GM15510 (cell line): ENCODE results near the gene SCAANT1.

ENCODE experiments used
- POLR2A ChIP-seq: IDR thresholded peaks from 3 replicates; pipeline ENCODE4 v1.6.1; 2011; ENCODE audit warnings: borderline replicate concordance; ENCODE audit not compliant: insufficient read length; ENCODE audit errors: extremely low read depth

SCAANT1 gene

DNA sequence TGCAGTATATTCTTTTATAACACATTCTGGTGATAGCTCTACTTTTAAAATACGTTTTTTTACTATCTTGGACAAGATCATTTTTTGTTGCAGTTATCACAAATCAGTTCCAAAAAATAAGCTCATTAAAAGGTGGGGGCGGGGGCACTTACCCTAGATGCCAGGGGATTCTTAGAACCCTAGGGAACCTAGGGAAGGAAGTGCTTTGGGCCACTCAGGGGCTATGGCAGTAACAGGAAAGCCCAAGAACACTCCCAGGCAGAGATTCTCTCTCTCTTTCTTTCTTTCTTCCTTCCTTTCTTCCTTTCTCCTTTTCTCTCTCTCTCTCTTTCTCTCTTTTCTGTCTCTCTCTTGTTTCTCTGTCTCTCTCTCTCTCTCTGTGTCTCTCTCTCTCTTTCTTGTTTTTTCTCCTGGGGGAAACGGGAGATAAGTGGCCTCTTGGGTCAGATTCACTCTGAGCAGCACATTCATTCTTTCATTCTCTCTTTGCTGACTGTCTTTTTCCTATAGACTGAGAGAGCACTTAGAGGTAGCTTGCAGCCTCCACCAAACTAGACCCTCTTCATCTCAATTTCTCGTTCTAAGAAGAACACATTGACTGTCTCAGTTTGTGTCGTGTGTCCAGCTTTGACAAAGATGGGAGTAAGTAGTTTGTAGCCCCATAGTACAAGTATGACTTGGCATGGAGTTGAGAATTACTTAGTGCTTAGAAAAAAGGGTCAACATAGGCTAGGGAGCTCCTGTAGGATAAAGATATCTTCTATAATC, 16.6 kb downstream of the SCAANT1 start:
- TF ChIP-seq POLR2A = no peak

DNA sequence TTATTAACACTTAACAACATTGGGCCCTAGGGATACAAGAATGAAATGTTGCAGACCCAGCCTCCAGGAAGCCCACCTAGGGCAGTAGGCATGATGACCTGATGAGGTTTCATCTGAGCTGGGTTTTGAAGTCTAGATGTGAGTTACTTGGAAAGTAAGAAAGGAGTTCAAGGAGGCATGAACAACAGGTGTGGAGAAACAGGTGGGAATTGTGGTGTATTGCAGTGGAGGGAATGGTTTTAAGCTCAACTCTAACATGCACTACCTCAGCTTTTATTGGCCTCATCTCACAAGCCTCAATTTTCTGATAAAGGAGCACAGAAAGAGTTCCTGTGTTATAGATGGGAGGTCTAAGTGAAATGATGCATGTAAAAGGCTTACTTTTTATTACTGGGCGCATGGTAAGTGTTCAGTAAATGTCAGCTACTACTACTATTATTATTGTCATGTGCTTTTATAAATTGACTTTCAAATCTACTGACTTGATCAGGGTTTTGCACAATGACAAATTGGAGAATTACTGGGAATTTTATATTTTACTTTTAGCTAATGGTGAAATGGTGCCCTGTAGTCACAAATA, 19.3 kb downstream of the SCAANT1 start:
- TF ChIP-seq POLR2A = no peak

DNA sequence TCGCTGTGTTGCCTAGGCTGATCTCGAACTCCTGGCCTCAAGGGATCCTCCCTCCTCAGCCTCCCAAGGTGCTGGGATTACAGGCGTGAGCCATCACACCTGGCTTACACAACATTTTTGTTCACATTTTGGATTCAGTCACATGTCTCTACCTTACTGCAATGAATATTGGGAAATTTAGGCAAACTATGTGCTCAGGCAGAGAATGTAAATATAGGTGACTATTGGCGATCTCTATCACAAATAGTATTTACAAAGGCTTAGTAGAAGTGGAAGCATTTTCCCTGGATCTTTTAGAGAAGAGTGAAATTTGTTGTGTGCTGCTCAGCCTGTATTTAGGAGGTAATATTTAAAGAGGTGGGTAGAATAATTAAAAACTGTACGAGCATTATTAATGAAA, 20.7 kb downstream of the SCAANT1 start:
- TF ChIP-seq POLR2A = no peak

DNA sequence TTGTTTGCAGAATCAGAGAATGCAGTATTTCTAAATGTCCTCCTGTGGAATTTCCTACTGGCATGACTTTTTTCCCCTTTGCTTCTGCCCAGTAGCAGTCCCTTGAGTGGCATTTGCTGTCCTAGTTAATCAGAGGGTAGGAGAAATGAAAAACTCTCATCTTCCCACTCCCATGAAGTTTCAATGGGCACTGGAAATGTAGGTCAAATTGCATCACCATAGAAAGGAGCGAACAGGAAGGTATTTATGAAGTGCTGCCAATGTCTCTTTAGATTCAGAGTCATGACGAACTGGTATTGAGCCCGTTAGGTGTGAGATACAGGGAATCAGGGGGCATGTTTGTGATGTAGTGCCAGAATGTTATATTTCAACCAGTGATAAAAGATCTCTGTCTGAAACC, 25.3 kb downstream of the SCAANT1 start:
- no peak for TF ChIP-seq POLR2A

DNA sequence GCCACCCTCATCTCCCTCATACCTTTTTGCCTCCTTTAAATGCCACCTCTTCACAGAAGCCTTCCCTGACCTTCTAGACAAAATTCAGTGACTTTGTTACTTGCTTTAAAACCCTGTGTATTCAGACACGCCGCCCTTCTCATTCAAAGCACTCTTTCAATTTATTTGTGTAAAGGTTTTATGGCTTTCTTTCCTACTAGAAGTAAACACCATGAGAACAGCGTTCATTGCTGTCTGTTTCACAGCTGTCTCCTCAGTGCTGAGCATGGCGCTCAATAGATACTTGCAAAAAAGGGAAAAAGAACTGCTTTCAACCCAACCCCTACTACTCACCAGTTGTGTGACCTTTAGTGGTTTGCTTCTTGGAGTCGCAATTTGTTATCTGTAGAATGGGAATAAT, 31.5 kb downstream of the SCAANT1 start:
- TF ChIP-seq POLR2A = no peak

DNA sequence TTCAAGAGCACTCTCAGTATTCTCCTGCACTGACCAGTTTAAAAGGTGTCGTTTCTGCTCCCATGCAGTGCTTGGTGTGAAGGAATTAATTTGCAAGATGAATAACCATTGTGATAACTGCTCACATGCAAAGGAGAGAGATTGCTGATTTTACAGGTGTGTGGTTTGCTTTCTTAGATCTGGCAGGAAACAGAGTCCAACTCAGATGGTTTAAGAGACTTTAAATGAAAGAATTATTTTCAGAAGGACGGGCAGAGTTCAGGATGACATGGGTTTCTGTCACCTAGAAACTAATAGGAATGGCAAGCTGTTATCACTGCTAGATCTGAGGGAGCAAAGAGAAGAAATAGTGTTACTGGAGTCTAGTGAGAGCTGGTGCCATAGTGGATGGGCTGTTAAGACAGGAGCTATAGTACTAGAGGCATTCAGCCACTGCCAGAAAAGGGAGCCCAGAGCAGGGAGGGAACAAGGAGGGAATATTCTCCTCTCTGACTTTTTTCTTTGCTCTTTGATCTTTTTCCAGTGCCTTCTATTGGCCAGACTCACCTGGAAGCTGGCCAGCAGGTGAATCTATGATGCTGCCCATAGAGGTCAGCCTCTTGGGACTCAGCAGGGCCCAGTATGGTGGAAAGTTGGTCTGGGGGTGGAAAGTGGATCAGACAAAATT, 33.7 kb downstream of the SCAANT1 start:
- no peak for TF ChIP-seq POLR2A

DNA sequence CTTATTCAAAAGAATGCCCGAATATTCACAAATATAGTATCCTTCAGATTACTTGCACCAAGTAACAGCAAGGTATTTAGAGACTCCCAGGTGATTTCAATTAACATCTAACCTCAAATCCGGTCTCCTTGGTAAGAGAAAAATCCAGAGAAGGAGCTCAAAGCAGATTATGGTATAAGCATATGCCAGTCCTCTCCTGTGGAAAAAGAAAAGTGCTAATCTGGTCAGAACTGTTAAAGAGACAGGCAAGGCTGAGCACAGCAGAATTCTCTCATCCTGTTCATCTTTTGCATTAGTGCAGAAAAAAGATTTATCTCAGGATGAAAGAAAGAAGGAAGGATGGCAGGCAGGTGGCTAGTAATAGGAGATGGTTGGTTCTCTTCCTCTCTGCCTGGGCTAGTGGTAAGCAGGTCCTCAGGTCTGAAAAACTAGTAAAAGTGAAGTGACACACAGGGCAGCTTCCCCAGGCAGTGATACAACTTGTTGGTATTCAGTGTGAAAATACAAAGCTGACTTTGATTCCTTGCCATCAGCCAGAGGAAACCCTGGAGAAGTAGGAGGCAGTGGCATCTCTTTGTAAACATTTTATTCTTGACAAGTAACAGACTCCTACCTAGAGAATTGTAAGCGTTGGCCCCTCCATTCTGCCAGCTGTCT, 34.3 kb downstream of the SCAANT1 start:
- no peak for TF ChIP-seq POLR2A

DNA sequence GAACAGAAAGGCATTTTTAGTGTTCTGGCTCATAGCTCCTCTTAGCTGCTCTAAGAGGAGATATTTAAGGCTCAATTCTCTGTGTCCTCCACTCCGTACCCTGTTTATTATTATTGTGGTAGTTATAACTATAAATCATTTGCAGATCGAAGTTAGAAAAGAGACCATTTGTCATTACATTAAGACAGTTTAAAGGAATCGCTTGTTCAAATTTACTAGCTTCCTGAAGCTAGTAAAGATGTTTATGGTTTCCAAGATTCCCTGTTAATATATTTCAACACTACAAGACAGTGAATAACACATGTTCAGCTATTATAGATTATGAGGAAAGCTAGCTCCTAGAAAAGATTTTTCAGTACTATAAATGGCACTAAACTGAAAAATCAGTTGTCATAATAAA, 35.9 kb downstream of the SCAANT1 start:
- TF ChIP-seq POLR2A = no peak

DNA sequence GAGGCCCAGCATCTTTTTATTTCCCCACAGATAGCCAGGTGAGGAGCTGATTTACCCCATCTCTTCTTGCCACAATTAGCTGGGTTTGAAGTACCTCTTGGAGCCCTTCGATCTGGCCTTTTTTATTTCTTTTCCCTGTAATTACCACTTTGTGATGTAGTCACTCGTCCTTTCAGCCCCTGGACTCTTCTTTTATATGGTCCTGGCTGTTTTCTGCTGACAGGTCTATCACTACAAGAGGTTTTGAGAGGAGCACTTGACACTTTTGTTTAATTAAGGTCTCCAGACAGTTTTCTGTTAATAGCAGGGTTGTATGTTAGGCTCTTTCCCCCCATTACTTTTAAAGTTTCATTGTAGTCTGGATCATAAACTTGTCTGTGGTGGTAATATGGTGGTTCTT, 36.7 kb downstream of the SCAANT1 start:
- TF ChIP-seq POLR2A = no peak

DNA sequence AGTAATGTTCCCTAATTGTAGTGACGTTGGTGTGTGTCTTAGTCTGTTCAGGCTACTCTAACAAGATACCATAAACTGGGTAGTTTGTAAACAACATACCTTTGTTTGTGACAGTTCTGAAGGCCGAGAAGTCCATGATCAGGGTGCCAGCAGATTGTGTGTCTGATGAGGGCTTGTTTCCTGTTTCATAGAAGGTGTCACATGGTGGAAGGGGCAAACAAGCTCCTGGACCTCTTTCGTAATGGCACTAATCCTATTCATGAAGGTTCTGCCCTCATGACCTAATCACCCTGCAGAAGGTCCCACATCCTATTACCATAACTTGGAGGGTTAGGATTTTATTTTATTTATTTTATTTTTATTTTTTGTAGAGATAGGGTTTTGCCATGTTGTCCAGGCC, 37.4 kb downstream of the SCAANT1 start:
- no peak for TF ChIP-seq POLR2A

DNA sequence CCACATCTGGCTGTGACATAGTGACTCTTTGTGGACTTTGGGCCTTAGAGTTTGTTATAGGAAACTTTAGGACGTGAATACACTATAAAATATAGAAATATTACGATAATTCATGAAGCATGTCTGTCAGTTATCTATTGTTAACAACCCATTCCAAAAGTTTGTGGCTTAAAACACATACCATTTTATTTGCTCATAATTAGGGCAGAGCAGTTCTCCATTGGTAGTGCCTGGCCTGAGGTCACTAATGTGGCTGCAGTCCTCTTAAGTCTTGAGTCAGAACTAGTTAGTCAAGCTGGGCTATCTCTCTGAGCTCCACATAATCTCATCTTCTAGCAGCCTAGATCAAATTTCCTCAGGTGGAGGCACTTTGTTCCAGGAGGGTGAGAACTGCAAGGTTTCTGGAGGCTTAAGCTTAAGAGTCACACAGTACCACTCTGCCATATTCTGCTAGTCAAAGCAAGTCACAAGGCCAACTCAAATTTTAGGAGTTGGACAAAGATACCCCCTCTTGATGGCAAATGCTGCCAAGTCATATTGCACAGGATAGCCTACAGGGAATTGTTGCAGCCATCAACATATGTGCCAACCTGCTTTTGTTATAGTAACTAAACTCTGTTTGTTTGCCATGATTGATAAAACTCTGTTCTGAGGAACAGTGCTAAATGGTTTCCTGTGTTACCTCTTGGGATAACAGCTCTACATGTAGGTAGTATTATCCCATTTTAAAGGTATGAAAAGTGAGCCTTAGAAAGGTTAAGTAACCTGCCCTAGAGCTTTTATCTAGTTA, 39.9 kb downstream of the SCAANT1 start:
- no peak for TF ChIP-seq POLR2A

DNA sequence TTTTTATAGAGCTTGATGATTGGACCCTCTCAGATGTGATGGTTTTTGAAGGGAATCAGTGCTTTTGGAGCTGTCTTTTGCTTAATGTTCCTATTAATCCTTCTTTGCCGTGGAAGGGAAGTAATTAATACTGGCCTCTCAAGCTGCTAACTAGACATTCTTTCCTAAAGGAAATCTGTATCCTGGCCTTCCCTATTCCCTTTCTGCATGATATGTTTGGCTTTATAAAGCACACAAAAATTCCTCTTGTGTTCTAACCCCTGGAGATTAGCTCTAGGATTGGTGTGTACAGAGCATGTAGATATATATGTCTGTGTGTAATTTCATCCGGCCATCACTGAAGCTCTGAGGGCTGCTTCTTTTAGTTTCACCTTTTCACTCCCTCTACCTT, 41.6 kb downstream of the SCAANT1 start:
- TF ChIP-seq POLR2A = no peak

DNA sequence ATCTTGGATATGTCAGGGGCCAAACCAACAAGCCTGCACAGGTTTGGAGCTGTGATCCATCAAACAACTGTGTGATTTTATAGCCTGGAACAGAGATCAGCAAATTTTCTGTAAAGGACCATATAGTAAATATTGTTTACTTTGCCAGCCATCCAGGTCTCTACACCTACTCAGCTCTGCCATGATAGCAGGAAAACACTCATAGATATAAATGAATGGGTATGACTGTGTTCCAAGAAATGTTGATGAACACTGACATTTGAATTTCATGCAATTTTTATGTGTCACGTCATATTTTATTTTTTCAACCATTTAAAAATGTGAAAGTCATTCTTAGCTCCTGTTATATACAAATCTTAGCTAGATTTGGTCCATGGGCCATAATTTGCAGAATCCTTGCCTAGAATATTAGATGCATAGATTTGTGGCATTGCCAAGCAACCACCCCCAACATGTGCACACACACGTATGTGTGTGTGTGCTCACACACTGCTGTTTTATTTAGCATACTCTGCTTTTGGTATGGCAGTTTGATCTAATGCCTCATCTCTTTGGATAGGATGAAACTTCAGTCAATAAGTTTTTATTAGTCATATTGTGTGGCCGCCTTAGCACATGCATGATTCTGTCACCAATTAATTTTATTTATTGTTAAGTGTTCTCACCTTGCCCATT, 42.1 kb downstream of the SCAANT1 start:
- TF ChIP-seq POLR2A = no peak

DNA sequence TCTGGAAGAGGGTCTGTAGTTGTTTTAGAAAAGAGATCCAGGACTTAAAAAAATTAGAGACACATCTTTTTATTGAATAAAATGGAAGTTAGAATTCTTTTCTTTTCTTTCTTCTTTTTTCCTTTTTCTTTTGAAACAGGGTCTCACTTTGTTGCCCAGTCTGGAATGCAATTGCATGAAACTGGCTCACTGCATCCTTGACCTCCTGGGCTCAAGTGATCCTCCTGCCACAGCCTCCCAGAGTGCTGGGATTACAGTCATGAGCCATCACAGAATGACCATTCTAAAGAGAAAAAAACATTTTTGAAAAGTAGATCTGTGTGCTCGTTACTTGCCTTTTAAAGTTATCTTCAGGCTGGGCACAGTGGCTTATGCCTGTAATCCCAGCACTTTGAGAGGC, 45.0 kb downstream of the SCAANT1 start:
- no peak for TF ChIP-seq POLR2A
